ENCODE data around the gene MAB21L4.

Gene MAB21L4

DNA sequence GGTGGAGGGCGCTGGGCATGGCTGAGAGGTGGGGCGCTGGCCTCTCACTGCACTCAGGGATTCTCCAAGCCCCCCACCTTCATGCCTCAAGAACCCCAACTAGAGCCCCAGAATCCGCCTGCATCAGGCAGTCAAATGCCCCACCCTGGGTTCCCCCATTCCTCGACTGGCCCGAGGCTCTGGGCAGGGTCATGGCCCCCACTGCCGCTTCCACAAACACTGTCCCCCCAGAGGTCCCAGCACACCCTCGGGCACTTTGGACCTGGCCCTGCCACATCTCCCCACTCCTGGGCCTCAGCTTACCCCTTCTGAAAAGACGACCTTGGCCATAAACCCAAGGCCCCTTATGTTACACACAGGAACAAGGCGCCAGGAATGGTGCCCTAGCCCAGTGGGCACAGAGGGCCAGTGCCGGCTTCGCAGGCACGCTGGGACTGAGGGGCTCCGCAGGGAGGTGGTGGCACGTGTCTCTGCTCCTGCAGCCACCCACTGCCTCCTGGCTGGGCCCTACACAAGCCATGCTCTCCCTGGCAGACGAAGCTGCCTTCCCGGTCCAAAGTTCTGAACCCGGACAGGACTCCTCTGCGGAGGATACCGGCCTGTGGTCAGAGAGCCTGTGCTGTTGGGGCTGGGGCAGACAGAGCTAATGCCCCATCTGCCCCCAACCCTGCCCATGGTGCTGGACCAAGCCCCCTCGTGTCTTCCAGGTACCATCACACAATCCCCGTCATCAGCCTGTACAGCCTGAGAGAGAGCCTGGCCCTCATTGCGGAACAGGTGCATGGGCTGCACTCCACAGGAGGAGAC, 20.5 kb downstream of the MAB21L4 start:
- DNase-seq = no peak

DNA sequence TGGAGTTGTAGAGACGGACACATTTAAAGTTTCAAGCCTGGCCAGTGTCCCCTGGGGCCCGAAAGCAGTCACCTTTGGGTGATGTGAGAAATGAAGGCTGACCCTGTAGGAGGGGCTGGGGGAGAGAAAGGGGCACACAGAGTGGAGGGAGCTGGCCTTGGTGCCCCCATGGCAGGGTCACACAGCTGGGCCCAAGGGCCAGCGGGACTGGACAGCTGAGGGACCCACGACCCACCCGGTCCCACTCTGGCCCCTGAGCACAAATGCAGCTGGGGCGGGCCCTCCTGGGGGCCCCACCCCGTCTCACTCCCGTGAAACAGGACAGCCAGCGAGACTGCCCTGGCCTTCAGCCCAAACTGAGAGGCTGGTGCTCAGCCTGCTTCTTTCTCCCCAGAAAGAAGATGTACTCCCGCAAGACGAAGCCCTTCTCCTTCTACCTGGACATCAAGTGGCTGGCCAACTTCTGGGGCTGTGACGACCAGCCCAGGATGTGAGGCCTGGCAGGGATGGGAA, 21.2 kb downstream of the MAB21L4 start:
- DNase-seq = no peak

DNA sequence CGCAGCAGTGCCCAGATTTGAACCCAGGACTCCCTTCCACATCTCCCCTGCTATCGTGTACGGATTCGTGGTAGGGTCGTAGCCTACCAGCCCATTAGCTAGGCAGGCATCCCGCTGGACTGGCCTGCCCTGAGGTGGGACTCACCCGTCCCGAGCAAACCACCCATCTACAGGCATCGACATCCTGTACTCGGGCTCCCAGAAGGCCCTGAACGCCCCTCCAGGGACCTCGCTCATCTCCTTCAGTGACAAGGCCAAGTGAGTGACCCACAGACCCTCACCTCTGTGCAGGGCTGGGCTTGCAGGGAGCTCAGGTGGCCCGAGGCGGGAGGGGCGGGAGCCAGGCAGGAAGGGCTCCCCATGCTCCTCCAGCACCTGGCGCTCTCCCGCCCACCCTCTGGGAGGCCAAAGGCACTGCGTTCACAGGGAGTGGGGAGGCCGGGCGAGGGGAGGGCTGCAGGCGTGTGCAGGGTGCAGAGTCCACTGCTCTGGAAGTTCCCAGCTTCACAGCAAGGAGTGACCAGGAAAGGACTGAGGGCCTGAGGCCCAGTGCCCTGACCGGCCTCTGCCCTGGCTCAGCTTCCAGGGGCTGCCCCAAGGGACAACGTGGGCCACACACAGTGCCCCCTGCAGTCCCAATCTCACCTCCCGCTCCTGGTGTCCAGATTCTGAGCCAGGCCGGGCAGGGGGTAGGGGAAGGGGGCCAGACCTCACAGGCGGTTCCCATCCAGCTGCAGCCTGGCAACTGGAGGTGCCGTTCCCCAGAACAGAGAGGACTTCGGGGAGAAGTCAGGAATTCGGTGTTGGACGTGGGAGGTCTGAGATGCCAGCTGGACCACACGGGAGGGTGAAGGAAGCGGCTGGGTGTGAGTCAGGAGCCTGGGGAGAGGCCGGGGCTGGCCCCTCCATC, 21.9 kb downstream of the MAB21L4 start:
- DNase-seq = peak; percentile 76

DNA sequence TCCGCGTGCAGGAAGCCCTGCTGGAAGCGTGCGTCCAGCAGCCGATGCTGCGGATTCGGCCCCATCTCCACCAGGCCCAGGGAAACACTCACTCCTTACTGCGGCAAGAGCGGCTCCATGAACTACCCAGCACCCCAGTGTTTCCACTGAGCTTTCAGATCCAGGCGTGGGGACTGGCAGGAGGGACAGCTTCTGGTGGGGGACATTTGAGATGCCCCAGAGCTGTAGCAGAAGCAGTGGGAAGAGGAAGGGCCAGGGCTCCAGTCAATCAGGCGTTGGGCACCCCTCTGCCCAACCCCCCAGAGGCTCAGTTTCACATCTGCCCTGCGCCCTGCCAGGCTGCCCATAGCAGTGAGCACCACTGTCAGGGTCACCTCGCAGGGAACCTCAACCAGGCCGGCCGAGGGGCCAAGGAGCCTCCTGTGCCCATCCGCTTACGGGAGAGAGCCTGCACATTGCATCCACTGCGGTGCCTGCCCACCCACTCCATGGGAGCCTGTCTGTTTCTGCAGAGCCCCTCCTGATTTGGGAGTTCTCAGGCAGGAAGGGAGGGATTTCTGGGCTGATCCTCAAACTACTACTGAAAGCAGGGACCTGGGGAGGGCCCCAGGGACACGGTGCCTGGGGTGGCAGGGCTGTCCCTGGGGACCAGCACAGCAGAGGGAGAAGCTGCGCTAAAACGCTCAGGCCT, 22.7 kb downstream of the MAB21L4 start:
- DNase-seq = no peak

DNA sequence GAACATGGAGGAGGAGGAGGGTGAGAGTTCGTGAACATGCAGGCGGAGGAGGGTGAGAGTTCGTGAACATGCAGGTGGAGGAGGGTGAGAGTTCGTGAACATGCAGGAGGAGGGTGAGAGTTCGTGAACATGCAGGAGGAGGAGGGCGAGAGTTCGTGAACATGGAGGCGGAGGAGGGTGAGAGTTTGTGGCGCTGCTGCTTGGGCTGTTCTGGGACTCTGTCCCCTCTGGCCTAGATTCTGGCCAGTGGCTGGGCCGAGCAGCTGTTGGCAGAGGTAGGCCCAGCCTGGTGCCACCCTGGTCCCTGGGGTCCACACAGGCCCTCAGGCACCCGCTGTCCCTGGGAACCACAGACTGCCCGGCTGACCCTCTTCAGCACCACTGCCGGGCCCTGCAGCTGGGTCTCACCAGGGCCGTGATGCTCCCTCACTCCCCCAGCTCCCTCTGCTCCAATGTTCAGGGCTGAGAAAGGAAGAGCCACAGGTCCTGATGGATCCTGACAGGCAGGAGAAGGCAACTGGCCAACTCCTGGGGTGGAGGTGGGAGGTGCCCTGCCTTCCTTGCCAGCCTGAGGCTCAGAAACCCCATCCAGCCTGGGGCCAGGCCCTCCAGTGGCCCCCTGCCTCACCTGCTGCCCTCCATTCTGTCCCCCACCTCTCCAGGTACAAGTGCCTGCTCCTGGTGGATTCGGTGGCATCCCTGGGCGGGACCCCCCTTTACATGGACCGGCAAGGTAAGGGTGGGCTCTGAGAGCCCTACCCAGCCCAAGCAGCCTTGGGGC, 23.4 kb downstream of the MAB21L4 start:
- DNase-seq = no peak

DNA sequence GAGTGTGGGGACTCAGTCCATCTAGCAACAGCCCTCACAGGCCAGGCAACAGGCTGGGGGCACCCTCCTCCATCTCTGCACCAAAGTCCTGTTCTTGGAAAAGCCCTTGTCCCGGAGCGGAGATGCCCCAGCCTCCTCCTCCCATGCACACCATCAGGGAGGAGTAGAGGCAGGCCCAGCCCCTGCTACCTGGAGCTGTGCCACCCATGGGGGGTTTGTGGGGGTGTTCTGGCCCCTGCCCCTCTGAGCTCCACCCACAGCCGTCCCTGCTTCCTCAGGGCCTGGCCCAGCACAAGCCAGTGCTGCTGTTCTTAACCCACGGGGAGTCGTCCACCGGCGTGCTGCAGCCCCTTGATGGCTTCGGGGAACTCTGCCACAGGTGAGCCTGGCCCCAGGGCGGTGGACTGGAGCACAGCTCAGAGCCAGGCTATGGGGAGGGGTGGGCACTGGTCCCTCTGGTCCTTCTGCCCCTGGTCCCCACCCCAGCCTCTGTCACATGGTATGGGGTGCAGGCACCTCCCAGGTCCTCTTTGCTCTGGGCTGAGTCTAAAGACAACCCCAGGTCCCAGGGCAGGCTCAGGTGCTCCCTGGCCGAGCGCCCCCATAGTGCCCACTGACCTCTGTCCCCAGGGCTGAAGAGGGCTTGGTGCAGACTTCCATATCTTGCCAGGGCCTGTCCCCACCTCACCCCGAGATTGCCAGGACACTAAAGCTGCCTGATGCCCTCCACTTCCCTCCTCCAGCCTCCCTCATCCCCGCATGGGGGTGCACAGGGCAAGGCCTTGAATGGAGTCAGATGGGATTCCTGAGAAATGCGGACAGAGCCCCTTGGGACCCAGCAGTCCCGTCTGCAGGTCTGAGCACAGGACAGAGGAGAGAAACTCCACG, 24.6 kb downstream of the MAB21L4 start:
- no peak for DNase-seq

DNA sequence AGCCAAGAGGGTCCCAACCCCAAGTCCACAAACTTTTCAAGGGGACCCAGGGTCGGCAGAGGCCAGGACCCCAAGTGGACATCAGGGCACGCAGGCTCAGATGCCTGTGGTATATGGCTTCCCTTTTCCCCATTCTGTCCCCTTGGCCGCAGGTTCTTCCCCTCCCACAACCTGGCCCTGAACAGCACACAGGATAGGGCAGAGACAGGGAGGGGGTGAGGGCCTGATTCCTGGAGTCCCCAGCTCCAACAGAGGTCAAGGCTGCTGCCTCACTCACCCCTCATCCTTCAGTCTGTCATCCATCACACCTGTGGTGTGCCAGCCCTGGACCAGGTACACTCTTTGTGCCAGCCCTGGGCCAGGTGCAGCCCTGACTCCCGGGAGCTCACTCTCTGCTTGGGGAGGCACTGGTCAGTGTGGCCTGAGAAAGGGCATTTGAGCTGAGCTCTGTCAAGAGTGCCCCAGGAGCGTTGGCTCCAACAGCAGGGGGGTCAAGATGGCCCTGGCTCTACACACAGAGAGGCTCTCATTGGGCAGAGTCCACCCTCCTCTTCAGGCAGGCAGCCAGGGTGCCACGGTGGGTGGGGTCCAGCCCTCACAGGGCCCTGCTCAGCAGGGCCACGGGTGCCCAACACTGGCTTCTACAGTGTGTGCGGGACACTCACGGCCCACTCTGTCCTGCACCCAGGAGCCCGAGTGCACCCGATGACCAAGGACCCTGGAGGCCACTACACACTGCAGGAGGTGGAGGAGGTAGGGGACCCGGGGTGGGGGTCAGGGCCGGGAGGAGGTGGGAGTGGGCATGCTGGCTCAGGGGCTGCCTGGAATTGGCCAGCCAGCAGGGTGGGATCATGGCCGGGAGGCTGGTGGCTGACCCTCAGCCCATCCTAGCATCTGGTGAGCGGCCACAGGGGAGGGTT, 25.7 kb downstream of the MAB21L4 start:
- DNase-seq = no peak

DNA sequence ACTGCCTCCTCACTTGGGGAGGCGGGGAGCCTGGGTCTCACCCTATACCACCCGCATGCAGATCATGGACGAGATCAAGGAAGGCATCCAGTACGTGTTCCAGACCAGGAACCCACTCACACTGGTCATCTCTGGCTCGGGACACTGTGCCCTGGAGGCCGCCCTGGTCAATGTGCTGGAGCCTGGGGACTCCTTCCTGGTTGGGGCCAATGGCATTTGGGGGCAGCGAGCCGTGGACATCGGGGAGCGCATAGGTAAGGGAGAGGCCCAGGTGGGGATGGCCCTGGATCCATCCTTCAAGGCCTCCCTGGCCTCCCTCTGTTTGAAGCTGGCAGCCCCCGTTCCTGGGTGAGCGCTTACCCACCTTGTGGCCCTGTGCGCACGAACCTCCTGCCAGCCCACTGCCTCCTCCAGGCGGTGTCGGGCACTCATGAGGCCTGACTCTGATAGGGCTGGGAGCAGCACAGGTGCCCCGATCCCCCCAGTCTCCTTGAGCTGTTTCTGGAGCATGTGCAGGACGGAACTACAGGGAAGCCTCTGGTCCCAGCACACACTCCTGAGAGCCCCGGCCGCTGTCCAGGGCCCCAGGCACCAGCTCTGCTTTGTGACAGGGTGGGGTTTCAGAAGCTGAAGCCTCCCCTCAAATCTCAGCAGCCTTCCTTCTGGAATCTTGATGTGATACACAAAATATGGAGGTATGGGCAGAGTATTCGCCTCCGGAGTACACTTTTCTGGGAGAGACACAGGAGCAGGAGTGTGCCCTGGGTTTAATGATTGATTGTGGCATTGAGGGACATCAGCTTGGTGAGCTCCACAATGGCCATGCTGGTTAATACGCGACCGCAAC, 26.6 kb downstream of the MAB21L4 start:
- no peak for DNase-seq

DNA sequence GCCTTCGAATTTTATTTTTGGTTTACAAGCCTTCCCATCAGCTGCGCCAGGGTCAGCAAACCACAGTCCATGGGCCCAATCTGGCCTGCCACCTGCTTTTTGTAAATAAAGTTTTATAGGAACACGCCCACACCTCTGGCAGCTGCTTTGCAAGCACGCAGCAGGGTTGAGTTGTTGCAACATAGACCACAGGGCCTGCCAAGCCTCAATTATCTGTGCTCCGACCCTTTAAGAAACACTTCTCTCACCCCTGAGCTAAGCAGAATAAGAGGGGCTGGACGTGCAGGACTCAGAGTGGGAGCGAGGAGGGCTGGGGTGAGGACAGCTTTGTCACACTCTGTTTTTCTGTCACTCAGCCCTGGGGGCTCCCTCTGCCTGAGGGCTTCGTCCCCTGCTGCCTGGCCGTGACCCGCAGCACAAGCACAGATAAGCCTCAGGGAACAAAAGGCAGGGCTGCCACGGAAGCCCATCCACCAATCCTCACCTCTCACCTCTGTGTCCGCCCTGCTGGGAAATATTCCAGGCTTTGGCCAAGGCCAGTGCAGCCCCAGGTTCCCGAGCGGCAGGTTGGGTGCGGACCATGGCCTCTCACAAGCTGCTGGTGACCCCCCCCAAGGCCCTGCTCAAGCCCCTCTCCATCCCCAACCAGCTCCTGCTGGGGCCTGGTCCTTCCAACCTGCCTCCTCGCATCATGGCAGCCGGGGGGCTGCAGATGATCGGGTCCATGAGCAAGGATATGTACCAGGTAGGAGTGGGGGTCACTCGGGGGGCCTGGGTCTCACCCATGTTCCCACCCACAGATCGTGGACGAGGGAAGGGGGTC, 27.5 kb downstream of the MAB21L4 start, which contains the start of gene AGXT:
Gene AGXT (plus strand): TSS at position 539 of the 823 bp plus-strand sequence. CDS start 42 bp downstream, at position 581.
- peak; percentile 90 for DNase-seq

DNA sequence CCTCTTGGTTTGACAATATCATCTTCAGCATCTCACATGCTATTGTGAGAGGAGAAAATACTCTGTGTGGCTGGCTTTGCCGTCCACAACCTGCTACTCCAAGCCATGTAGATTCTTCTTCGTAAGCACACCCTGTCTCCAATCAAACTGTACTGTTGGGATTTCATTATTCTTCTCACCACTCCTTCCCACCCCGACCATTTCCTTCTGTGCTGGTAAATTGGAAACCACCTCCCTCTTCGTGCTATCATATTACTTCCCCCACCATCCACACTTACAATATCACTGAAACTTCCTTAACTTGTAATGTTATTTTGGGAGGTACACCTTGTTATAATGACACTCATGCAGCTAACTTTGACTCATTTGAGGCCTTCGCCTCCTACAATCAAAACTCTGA, 30.6 kb downstream of the MAB21L4 start:
- DNase-seq = no peak

DNA sequence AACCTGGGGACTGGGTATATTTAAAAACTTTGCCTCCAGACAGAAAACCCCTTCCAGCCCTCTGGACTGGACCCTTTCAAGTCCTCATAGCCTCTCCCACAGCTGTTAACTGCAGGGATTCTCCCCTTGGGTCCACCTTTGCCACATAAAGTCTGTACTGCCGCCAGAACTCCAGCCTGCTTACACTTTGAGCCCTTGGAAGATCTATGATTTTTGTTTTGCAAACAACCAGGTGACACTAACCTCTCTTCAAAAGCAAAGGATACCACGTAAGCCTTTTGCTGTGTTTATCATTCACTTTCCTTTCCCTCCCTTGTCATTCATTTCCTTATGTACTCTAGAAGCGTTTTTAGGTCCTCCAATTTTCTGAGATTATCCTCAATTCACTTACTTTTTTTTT, 31.5 kb downstream of the MAB21L4 start:
- no peak for DNase-seq

DNA sequence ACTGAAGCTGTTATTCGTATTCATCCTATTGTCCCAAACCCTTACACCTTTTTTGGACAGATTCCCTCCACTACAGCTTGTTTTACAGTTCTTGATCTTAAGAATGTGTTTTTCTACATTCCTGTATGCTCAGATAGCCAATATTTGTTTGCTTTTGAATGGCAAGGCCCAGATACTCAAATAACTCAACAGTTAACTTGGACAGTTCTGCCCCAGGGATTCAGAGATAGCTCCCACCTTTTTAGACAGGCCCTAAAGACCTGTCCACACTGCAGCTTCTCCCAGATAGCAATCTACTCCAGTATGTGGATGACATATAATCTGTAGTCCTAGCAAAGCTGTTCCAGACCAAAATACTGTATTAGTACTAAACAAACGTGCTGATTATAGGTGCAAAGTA, 34.4 kb downstream of the MAB21L4 start:
- no peak for DNase-seq

DNA sequence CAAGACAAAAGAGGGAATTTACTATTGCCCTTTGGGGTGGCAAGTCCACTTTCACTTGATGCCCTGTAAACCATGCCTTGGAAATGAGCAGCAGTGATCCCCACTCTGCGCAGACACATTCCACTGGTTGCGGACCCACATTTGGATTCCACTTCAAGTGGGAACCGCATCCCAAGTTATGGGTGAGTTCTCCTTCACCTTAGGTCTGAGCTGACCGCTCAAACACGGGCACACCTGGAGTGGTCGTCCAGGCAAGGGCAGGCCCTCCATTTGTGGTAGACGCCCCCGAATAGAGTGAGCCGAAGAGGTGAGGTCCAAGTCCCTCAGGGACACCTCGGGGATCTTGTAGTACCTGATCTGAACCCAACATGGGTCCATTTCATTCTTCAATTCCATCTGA, 37.1 kb downstream of the MAB21L4 start:
- no peak for DNase-seq

DNA sequence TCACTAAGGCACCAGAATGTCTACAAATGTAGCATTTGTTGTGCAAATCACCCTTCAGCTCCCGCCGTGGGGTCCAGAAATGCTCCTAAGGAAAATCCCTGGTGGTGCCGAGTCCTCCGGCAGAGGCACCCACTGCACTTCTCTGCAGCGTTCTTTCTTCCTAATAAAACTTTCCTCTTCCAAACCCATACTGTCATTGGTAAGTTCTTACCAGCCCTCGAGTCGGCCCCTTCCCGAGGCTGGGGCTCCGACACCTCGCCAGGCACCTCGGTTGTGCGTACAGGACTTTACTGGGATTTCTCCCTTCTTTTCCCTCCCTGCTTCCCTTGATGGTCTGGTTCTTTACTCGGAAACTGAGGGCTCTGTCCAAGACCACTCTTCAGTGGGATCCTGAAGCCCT, 37.6 kb downstream of the MAB21L4 start:
- DNase-seq = no peak

DNA sequence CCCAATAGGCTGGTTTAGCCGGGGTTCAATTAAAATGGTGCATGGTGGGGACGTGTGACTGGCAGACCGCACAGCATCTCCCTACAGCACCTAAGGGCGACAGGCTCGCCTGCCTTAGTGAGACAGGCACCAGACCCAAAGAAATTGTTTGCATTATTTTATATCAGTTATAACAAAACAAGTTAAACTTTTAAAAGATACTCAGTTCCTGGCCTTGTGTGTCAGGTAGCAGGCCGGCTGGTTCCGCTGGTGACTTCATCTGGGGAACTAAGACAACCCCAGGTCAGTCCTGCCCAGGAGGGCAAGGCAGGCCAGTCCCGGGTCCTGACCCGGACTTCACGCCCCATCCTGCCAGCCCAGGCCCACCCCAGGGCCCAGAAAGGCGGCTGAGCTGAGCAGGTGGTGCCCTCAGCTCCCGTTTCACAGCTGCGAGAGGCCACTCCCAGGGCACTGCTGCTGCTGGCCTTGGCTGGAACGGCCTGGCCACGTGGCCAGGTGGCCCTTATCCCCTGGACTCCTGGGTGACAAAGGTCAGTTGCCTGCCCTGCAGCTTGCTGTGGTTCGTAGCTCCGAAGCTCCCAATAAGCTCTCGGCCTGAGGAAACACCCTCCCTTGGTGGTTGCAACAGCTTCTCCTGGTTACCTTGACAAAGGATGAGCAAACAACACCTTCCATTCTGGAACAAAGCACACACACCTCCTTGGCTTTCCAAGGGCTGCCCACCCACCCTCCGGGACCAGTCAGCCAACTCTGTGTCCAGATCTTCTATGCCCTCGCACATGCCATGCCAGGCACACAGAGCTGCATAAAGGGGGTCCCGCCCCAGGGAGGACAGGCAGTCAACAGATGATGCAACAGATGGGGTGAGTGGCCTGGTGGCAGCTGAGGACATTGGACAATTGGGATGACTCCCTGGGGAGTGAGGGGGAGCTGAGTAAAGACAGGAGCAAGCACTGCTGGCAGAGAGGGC, 38.6 kb downstream of the MAB21L4 start:
- peak; percentile 75 for DNase-seq

DNA sequence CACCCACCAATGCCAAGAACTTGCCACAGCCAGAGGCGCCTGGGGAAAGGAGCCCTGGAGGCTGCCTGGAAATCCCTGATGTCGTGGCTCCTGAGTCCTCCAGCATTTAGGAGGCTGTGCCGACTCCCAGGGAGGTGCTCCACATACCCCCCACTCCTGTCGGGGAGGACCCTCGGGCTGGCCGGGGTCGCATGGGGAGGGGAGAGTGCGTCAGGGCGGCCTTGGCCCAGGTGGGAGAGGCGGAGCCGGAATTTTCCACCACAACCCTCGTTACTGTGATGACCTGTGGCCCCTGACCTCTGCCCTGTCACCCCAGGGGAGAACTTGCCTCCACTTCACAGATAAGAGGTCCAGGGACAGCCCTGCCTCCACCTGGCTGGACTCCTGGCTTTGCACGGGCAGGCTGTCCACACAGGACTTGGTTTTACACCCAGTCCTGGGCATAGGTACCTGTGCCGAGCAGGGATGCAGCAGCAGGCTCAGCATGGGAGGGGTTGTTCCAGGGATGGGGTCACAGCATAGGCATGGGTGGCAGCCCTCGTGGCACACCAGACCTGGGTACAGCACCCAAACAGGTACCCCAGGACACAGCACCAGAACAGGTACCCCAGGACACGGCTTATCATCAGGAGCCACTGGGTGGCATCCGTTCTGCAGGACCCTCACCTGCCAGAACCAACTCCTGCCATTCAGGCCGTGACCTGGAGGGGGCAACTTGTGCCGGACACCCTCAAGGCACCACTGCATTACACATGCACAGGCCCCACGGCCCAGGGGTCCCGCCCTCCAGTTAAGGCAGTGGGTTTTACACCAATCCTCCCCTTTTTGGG, 39.6 kb downstream of the MAB21L4 start:
- peak; percentile 20 for DNase-seq
